ENCODE results near the gene SLC38A1.
"Not testable (repeated sequence)": the region's sequence is repeated elsewhere in the genome, so short reads cannot be mapped to it uniquely, and the experiment has no call there.

The SLC38A1 gene

DNA sequence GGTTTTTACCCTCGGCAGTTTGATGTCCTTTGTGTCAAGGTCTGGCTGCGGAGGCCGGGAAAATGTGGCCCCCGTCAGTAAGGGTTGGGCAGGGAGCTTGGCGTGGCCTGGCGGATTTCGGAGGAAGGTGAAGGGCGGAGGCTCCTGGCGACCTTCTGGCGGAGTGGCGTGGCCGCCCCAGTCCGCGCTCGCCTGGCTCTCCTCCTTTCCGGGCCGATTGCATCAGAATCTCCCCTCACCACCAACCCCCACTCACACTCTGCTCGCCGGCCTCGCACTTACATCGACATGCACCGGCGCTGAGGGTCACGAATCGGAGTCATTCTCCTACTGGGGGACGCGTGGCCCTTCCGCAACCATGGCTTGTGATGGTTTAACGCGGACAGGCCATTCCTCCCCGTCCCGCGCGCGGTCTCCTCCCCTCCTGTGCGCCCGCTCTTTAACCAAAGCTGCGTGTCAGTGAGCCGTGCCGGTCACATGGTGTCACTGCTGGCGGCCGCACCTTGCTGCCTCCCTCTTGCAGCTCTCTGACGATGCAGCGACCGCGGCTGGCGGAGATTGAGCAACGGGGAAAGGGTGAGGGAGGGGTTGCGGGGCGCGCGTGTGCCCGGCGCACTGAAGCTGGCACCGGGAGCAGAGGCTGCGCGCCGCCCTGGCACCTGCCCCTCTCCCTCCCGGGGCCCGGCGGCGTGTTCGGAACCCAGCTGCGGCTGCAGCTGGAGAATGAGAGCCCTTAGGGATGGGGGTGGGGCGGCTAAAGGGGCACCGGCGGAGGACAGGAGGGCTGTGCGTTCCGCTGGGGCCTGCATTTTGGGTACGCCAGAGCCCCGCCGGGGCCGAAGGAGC, at the start of gene SLC38A1:
SLC38A1 (minus strand) TSS at position 461 of the 846 bp plus-strand sequence. CDS start 29,243 bp downstream, outside the sequence.
- DNase-seq, result peak; percentile 89

DNA sequence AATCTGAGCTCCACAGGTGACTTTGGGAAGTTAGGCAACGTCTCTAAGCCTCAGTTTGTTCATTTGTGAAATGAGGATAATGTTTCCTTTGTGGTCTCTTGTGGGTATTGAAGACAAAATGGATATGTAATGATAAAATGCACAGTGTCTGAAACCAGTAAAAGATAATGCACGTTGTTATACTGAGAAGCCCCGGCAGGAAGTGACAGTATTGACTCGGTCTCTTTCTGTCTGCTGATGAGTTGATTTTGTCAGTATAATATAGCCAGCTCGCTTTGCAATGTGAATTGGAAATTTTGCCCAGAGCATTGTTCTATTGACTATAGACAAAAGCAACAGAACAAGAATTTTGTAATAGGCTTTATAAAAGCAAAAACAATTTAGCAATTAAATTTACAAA, 49.2 kb upstream of the SLC38A1 start:
- no peak for DNase-seq

DNA sequence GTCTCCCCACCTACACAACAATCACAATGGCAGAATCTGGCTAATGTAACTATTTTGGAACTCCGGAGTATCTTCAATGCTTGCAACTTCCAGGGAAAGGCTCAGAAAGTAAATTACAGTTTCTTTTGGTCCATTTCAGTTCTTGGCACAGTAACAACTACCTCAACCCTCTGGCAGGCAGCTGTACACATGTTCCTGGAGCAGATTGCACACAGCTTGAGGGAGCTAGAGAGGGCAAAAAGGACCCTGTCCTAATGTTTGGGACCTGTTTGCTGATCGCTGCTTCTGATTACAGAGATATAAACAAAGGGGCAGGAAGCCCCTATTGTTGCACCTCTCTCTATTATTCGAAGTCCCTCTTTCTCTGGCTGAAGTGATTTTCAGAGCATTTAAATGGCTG, 35.2 kb upstream of the SLC38A1 start:
- DNase-seq, result no peak

DNA sequence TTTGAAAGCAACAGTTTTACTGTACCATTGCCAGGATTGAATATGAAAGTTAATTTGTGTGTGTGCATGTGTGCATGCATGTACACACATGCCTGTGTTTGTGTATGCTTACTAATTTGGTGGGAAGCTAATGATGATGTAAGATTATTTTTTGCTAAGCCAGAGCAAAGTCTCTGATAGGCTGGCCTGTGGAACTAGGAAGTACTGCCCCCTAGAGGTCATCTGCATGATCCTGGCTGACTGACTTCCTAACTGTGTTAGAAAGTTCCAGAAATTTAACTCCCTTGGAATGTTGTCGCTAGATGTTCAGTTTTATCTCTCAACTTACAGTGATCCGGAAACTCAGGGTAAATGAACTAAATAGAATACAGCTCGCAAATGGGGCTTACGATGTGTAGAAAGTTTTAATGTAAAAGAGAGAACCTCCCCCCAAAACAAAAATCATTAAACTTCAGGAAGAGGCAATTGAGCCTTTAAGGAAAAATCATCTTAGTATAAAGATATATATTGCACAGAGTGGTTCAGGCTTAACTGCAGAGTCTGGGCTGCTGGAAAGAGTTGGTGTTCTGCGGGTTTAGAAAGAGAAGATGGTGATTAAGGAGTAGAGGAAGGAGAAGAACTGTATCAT, 34.3 kb upstream of the SLC38A1 start:
- peak; percentile 72 for DNase-seq

DNA sequence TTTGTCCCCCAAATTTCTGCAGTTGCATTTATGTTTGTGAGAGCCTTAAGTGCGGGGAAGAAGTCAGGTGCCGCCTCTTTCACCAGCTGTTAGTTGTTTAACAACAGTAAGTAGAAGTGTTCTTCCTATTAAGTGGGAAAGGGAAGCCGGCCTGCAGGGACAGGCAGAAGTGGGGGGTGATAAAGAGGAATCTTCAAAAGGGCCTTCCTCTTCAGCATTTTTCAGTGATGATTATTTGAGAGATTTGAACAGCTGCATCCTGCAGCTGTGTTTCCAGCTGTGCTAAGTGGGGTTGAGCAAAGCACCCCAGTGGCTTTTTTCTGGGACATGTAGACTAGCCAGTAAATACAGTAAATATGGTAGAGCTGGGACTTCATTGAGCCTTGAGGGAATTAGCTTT, 32.1 kb upstream of the SLC38A1 start:
- no peak for DNase-seq

DNA sequence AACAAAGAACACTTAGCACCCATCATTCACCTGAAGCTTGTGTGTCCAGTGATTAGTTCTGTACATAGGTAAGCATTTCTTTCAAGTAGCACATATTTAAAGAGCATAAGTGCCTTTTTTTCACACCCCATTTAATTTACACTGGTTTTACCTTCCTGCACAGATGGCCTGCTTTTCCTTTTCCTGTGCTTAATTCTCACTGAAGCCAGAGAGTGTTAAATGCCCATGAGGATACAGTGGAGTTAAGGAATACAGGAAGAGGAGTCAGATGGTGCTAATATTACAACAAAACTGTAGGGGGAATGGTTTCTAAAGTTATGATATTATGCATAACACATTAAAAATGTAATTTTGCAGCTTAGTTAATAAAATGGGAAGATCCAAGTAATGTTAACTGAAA, 31.0 kb upstream of the SLC38A1 start:
- no peak for DNase-seq

DNA sequence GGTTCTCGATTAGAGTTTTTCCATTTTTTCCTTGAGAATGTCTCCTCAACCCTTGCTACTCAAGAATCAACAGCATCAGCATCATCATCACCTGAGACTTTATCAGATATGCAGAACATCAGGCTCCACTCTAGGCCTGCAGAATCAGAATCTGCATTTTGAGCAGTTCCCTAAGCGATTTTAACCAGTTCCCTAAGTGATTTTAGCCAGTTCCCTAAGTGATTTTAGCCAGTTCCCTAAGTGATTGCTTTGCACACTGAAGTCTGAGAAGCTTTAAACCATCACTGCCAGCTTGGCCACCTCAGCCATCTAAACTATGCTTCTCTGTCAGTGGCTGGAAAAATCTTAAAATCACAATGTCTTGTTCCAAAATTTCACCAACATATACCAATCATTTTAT, 29.4 kb upstream of the SLC38A1 start:
- DNase-seq, result no peak

DNA sequence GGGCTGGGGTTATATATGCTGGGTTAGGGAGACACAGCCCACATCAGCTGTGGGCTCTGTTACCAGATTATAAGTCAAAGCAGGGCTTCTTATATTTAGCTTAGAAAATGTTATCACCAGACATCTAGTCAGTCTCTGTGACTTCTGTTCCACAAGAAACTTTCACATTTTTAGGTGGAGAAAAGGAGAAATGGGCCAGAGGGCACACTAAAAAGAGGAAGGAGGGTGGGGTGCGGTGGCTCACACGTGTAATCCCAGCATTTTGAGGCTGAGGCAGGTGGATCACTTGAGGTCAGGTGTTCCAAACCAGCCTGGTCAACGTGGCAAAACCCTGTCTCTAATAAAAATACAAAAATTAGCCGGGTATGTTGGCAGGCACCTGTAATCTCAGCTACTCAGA, 28.0 kb upstream of the SLC38A1 start:
- no peak for DNase-seq

DNA sequence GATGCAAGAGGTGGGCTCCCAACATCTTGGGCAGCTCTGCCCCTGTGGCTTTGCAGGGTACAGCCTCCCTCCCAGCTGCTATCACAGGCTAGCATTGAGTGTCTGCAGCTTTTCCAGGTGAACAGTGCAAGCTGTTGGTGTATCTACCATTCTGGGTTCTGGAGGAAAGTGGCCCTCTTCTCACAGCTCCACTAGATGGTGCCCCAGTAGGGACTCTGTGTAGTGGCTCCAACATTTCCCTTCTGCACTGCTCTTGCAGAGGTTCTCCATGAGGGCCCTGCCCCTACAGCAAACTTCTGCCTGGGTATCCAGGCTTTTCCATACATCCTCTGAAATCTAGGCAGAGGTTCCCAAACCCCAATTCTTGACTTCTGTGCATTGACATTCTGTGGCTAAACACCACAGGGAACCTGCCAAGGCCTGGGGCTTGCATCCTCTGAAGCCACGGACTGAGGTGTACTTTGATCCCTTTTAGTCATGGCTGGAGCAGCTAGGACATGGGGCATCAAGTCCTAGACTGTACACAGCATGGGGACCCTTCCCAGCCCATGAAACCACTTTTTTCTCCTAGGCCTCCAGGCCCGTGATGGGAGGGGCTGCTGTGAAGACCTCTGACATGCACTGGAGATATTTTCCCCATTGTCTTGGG, 24.0 kb upstream of the SLC38A1 start:
- DNase-seq, result peak; percentile 9

DNA sequence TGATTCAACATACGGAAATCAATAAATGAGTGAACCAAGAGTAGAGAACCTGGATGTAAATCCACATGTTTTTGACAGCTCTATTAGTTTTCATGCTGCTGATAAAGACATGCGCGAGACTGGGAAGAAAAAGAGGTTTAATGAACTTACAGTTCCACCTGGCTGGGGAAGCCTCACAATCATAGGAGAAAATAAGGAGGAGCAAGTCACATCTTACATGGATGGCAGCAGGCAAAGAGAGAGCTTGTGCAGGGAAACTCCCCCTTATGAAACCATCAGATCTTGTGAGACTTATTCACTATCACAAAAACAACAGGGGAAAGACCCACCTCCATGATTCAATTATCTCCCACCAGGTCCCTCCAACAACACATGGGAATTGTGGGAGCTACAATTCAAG, 23.1 kb upstream of the SLC38A1 start:
- DNase-seq, result not testable (repeated sequence)

DNA sequence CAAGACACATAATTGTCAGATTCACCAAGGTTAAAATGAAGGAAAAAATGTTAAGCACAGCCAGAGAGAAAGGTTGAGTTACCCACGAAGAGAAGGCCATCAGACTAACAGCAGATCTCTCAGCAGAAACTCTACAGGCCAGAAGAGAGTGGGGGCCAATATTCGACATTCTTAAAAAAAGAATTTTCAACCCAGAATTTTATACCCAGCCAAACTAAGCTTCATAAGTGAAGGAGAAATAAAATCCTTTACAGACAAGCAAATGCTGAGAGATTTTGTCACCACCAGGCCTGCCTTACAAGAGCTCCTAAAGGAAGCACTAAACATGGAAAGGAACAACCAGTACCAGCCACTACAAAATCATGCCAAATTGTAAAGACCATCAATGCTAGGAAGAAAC, 16.3 kb upstream of the SLC38A1 start:
- not testable (repeated sequence) for DNase-seq

DNA sequence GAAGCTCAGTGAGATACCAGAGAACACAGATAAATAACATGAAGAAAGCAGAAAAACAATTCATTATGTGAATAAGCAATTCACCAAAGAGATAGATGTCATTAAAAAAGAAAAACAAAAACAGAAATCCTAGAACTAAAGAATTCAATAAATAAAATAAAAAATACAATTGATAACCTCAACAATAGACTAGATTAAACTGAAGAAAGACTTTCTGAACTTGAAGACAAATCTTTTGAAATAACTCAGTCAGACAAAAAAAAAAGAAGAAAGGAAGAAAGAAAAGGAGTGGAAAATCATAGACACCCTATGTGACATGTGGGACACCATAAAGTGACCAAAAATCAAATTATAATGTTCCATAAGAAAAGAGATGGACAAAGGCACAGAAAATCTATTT, 14.0 kb upstream of the SLC38A1 start:
- no peak for DNase-seq

DNA sequence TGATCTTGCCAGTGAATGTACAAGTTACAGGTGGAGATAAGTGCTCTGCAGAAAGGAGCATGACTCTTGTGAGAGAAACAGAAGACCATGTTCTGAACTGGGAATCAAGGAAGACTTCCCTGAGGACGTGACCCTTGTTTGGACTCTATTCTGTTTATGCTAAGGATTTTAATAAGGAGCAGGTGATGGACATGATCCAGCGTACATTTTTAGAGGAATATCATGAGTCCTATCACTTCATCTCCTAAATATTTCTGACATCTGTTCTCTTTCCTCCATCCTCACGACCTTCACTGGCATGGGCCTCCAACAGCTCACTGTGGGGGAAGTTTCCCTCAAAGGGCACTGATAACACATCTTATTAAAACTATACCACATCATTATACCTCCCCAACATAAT, 7.9 kb upstream of the SLC38A1 start:
- DNase-seq, result no peak

DNA sequence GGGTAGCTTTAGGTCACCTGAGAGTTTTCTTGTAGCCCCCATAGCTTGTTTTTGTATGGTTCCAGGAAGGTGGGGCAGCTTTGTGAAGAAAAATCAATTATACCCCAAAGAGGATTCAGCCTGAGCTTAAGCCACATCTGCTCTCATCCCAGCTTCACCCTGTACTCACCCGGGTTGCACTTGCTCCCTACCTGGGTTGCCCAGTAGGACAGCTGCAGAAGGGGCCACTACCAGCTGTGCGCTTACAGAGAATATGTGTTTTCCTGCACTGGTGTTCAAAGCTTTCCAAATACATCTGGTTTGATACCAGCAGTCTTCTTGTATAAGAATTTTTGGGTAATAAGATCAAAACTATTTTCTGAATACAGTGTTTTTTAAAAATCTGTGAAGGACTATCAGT, 3.0 kb upstream of the SLC38A1 start:
- no peak for DNase-seq

DNA sequence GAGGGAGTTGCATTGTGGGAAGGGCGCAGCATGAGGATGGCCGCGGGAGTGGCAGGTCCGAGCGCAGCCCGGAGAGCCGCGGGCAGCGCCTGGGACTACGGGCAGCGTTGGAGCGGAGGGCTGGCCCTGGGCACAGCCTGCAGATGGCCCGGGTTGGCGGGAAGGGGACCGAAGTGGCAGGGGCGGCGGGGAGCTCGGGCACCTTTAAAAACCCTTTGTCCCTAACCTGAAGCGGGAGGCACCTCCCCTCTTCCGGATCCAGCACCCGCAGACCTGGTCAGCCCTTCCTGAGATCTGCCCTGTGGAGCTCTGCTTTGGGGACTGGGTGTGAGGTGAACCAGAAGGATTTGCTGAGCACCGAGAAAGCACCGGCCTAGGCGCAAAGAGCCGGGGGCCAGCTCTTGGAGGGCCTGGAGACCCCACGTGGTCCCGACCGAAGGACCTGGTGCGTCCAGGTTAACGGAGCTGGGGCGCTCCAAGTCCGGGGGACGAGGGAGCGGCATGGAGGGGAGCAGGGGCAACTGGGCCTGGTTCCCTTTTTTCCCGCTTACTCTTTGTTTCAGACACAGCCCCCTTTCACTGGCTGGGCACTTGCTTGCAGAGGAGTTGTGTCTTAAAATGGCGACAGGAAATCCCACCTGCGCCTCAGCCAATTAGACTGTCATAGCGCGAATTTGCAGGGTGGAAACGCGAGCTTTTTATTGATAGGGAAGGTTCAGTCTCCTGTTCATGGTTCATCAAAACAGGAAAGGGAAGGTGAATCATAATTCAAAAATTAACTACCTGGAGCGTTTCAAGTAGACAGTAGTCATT, 792 bp upstream of the SLC38A1 start:
- DNase-seq, result peak; percentile 71

DNA sequence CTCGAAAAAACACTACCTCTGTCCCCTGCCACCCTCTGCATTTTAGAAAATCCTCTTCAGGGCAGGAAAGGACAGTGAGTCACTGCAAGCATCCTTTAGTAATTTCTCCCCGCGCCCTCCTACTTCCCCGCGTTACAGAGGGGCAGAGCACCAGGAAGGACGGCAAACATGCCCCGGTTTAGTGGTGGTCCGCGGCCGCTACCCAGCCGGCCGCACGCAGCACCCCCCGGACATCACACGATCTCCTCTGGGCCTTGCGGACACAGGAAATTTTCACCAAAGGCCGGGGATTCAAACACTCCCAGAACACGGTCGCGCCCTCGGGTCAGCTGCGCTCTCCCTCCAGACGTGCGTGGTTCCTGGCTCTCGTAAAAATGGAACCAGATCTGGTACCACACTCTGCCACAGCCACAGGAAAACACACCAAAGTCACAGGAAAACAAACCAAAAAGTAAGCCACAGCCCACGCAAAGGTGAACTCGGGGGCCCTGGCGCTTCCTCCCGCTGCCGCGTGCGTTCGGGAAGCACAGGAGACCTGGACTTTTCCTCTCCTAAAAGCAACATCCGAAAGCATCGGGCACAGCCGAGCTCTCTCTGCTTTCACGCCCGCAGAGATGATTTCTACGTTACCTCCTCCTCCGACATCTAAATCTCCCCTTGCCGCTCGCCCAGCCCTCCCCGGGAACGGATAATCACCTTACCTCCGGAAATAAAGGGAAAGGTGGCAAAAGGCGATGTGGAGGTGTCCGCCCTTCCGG, 839 bp downstream of the SLC38A1 start:
- DNase-seq, result peak; percentile 55

DNA sequence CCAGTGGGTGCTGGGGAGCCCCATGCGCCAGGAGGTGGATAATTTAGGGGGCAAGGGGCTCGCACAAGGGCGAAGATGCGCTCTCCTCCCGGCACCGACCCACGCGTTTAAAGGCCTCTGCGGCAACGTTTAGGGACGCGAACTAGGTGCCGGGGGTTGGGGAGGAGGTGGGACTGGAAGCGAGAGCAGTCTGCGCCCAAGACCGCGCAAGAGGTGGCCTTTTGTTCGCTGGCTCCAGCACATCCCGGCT, 1.3 kb downstream of the SLC38A1 start:
- DNase-seq, result peak; percentile 36

DNA sequence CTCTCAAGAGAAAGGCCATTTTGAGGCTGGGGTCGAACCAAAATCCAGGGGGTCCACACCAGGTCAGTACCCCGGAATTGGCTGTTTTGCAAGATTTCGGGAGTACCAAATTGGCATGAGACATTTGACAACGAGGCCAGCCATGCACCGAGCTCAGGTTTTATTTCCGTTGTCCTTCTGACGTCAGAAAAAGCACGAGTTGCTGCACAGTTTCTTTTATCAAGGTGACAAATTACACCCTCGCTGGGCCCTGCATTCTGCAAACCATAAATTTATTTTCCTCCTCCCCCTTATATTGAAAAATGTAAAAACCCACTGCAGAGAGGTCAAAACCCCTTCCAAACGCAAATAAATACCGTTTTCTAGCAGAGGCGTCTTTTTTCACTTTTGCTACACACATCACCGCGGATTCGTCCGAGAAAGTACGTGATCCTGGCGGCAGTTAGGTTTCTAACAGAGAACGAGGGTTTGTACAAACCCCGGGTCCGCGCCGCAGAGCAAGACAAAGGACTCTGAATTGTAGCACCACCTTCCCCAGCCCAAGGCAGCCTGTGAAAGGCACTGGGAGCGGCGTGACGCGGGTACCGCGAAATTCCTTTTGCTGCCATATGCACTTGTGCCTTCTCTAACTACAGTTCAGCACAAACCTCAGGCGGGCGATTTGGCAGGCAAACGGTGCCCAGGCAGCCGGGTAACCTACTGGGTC, 1.8 kb downstream of the SLC38A1 start:
- peak; percentile 79 for DNase-seq

DNA sequence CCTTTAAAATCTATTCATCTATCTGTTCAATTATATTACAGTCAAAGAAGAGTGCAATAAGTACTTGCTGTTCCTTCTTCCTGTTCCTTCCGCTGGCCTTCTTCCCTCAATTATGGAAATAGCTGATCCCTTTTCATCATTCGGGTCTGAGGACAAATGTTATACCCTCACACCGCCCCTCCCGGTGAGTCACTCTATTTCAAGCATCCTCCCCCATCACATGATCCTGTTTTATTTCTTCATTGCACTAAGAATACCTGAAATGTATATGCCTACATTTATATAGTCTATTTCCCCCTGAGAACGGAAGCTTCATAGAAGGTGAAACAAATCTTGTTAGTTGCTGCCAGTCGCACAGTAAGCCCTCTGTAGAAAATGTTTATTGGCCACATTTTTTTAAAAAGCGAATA, 2.5 kb downstream of the SLC38A1 start:
- peak; percentile 62 for DNase-seq

DNA sequence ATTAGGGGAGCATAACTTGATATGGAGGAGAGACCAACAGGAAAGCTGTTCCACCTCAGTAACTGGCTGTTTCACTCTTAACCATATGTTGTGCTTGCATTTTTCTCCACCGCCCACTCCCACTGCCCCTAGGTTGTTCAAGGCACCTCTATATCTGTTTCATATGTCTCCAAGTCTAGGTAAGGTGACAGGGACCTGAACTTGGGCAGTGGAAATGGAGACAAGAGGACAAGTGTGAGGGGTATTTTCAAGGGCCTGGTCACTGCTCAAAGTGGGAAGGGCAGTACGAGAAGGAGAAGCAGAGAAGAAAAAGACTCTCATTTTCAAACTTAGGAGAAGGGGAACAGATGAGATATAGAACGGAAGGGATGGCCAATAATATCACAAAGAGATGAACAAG, 3.1 kb downstream of the SLC38A1 start:
- DNase-seq, result no peak

DNA sequence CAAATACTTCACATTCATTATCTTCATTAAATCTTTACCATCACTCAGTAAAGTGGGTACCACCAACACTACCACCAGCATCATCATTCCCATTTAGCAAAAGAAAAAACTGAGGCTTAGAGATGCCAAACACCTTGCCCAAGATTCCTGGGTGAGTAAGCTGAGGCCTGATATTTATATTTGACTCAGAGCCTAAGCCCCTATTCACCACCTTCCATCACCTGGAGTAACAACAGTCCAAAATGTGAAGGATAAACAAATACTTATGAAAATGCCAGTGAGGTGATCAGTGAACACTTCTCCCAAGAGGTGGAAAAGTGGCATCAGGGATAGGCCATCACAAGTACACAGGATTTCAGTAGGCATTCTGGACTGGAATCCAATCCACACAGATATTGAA, 3.7 kb downstream of the SLC38A1 start:
- no peak for DNase-seq

DNA sequence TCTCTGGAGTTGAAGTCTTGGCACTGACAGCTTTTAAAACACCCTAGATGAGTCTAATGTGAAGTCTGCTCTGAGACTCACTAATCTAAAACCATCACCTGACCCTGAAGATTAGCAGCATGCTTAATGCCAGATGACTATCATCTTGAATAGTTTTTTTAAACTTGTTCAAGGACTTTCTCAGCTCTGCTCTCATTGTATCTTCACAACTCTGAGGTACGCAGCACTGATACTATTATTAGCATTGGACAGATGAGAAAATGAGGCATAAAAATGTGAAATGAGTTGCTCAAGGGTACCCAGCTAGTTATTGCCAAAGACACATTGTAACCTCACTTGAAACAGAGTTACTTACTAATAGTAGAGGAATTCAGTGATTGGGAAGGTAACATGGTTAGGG, 4.8 kb downstream of the SLC38A1 start:
- no peak for DNase-seq
